ENCODE data around the gene FAM240A. TPM values are rescaled to one million over a fixed set of nuclear protein-coding genes. Genes with fewer than 3 reads are reported as not detected.

The FAM240A gene
- total RNA-seq, 4 donors from 2014 or later = not detected

GRCh38 chr3:46648096-46648495 is 35.8 kb downstream of the FAM240A start:
- H3K4me3 ChIP-seq = no peak overlapping the region

GRCh38 chr3:46649436-46649835 is 37.1 kb downstream of the FAM240A start:
- intact Hi-C loops (cut with DNase I; ENCODE audit: low total_unique reads) = no loop called here
- Histone ChIP-seq H3K4me3 (no peak overlapping the region), H3K27me3 (peaks cover 15% of the 10 kb centered on the region), H3K36me3 (no peaks in the 10 kb centered on the region), H3K27ac (no peak overlapping the region), H3K9me3 (peaks cover 0 to 3% of the 10 kb centered on the region in 2 donors), H3K4me1 (no peaks in the 10 kb centered on the region)
- TF ChIP-seq POLR2A (IDR thresholded peaks at IDR 0.05) = no peak
- DNase-seq = no peak
- 90 to 93% methylated on average over 3 of the region's 3 CpGs for WGBS, 2 donors (ENCODE audit: low coverage in 1 of 2)
- in situ Hi-C loops (cut with MboI; ENCODE audit: low pct_ligation_motif_present in 1 of 4, low pct_unique_long_range_greater_than_20kb in 1 of 4, low sequenced_read_pairs in 3 of 4) = loop anchor here in 1 of 4 donors (10.0 kb wide), 1 partner anchor 165 kb away; no protein-coding TSS in a partner anchor

More at GRCh38 chr3:46648096-46648495, 35.8 kb downstream of the FAM240A start:
- Histone ChIP-seq H3K36me3 (no peaks in the 10 kb centered on the region), H3K27me3 (peaks cover 15% of the 10 kb centered on the region), H3K4me1 (no peaks in the 10 kb centered on the region), H3K9me3 (peaks cover 0 to 3% of the 10 kb centered on the region in 2 donors), H3K27ac (no peak overlapping the region)
- WGBS, 2 donors (ENCODE audit: low coverage in 1 of 2) = 74 to 83% methylated on average over 2 of the region's 2 CpGs
- in situ Hi-C loops (cut with MboI; ENCODE audit: low pct_ligation_motif_present in 1 of 4, low pct_unique_long_range_greater_than_20kb in 1 of 4, low sequenced_read_pairs in 3 of 4) = loop anchor here in 1 of 4 donors (10.0 kb wide), 1 partner anchor 163 kb away; no protein-coding TSS in a partner anchor
- TF ChIP-seq EP300 (IDR thresholded peaks at IDR 0.05; ENCODE audit: low read depth) = no peak
- no peak for TF ChIP-seq POLR2A (IDR thresholded peaks at IDR 0.05)
- TF ChIP-seq POLR2AphosphoS5 (IDR thresholded peaks at IDR 0.05) = no peak
- no peak for TF ChIP-seq CTCF (IDR thresholded peaks at IDR 0.05)
- DNase-seq = no peak
- intact Hi-C loops (cut with DNase I; ENCODE audit: low total_unique reads) = no loop called here

GRCh38 chr3:46651084-46651483 is 38.8 kb downstream of the FAM240A start:
- Histone ChIP-seq H3K27ac (no peak overlapping the region), H3K27me3 (peaks cover 9% of the 10 kb centered on the region), H3K9me3 (peaks cover 0 to 3% of the 10 kb centered on the region in 2 donors), H3K36me3 (no peaks in the 10 kb centered on the region), H3K4me3 (no peak overlapping the region), H3K4me1 (no peaks in the 10 kb centered on the region)
- intact Hi-C loops (cut with DNase I; ENCODE audit: low total_unique reads) = no loop called here
- WGBS, 2 donors (ENCODE audit: low coverage in 1 of 2) = 35 to 67% methylated on average over 1 of the region's 1 CpG
- no peak for TF ChIP-seq CTCF (IDR thresholded peaks at IDR 0.05)
- no peak for TF ChIP-seq POLR2A (IDR thresholded peaks at IDR 0.05)
- no peak for TF ChIP-seq POLR2AphosphoS5 (IDR thresholded peaks at IDR 0.05)
- no peak for TF ChIP-seq EP300 (IDR thresholded peaks at IDR 0.05; ENCODE audit: low read depth)
- no peak for DNase-seq
- in situ Hi-C loops (cut with MboI; ENCODE audit: low pct_ligation_motif_present in 1 of 4, low pct_unique_long_range_greater_than_20kb in 1 of 4, low sequenced_read_pairs in 3 of 4) = no loop called here

- DNase-seq = no peak
- H3K4me3 ChIP-seq = no peak overlapping the region
- H3K27ac ChIP-seq = no peak overlapping the region
- 81 to 85% methylated on average over 6 of the region's 6 CpGs for WGBS, 2 donors (ENCODE audit: low coverage in 1 of 2)
- peaks cover 0 to 3% of the 10 kb centered on the region in 2 donors for H3K9me3 ChIP-seq
- H3K27me3 ChIP-seq = peaks cover 7% of the 10 kb centered on the region
- H3K4me1 ChIP-seq = no peaks in the 10 kb centered on the region
- in situ Hi-C loops (cut with MboI; ENCODE audit: low pct_ligation_motif_present in 1 of 4, low pct_unique_long_range_greater_than_20kb in 1 of 4, low sequenced_read_pairs in 3 of 4) (no loop called here), intact Hi-C loops (cut with DNase I; ENCODE audit: low total_unique reads) (no loop called here)
- H3K36me3 ChIP-seq = no peaks in the 10 kb centered on the region
- TF ChIP-seq CTCF (IDR thresholded peaks at IDR 0.05) (no peak), POLR2AphosphoS5 (IDR thresholded peaks at IDR 0.05) (no peak), POLR2A (IDR thresholded peaks at IDR 0.05) (no peak), EP300 (IDR thresholded peaks at IDR 0.05; ENCODE audit: low read depth) (no peak)
Observed at GRCh38 chr3:46655271-46655670, 42.9 kb downstream of the FAM240A start.

Measured in transverse colon (tissue), 4 donors.